Measurements from ENCODE around the gene KLF11.

Gene KLF11

DNA sequence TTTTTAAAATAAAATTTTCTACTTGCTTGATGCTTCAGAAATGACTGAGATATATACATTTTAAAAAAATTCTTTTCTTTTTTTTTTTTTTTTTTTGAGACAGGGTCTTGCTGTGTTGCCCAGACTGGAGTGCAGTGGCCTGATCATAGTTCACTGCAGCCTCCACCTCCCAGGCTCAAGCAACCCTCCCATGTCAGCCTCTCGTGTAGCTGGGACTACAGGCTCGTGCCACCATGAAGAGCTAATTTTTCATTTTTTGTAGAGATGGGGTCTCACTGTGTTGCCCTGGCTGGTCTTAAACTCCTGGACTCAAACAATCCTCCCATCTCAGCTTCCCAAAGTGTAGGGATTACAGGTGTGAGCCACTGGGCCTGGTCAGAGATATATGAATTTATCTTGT lies 24.0 kb downstream of the KLF11 start:
- DNase-seq = no peak

GRCh38 chr2:10067881-10068280 lies 24.5 kb downstream of the KLF11 start:
- DNase-seq = no peak

DNA sequence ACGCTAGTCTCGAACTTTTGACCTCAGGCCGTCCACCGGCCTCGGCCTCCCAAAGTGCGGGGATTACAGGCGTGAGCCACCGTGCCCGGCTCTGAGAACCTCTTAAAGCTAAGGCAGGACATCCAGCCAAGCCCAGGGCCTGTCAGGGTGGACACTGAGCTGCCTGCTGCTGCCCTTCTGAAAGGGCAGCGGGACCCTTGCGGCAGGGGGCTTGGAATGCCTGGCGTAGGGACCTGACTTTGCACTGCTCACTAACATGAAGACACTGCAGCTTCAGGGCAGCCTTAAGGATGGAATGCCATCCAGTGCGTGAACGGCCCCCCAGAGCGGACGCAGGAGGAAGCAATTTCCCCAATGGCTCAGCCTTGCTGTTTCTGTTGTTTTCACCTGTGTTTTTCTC lies 27.8 kb downstream of the KLF11 start:
- DNase-seq = no peak

GRCh38 chr2:10071595-10071994 lies 28.2 kb downstream of the KLF11 start:
- no peak for DNase-seq

DNA sequence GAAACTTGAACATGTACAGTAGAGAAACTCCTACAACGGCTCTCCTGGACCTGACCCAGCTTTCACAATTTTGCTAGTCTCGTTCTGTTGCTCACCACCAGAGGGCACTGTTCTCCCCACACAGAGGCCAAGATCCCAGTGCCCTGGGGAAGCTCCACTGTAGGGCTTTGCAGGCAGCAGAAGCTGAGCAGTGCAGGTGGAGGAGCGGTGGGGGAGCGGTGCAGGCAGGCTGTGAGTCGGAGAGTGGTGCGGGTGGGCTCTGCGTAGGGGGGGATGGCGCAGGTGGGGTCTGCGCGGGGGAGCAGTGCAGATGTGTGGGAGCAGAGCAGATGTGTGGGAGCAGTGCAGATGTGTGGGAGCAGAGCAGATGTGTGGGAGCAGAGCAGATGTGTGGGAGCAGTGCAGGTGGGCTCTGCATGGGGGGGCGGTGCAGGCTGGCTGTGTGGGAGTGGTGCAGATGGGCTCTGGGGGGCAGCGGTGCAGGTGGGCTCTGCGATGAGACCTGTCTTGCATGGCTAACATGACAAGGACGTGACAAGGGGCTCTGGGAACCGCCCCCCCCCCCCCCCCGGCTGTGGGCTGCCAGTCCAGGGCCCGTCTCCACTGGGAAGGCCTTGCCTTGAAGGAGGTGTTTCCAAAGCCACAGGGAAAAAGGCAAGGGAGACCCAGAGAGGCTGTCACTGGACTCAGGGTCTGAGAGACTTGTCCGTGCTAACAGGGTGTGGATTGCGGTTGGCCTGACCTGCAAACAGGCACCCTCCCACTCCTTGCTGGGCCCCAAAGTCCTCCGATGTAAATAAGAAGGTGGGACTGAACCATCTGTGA lies 29.5 kb downstream of the KLF11 start:
- DNase-seq = peak; percentile 82

- no peak for DNase-seq
These were observed 30.4 kb downstream of the KLF11 start for GRCh38 chr2:10073706-10074105.

- no peak for DNase-seq
These were observed 31.8 kb downstream of the KLF11 start for GRCh38 chr2:10075101-10075500.

DNA sequence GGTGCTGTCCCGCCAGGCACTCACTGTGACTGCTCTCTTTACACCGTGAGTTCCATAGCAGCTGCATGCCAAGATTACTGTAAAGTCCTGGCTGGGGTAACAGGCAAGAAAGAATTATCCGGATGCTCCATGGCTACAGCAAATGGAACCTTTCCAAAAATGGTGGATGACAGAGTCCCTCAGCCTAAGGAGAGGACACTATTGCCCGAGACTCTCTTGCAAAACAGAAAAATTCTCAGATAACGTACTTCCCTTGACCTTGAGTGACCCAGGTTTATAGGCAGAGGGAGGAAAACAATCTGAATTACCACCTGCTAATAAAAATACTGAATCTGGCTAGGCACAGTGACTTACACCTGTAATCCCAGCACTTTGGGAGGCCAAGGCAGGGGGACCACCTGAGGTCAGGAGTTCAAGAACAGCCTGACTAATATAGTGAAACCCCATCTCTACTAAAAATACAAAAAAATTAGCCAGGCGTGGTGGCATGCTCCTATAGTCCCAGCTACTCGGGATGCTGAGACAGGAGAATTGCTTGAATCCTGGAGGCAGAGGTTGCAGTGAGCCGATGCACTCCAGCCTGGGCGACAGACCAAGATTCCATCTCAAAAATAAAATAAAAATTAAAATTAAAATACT lies 32.3 kb downstream of the KLF11 start:
- no peak for DNase-seq

- DNase-seq = no peak
These were observed 33.2 kb downstream of the KLF11 start for GRCh38 chr2:10076511-10076910.

- no peak for DNase-seq
These were observed 33.7 kb downstream of the KLF11 start for GRCh38 chr2:10076988-10077527.

DNA sequence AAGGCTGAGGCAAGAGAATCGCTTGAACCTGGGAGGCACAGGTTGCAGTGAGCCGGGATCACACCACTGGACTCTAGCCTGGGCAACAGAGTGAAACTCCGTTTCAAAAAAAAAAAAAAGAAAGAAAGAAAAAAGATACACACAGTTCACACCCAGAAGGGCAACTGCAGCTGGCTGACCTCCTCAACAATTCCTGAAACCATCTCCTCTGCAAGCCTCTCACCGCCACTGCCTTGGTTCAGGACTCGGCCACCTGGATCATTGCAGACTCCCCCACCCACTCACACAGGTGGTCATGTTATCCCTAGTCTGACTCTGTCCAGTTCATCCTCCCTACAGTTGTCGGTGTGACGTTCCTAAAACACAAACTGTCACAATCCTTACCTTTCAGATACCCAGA lies 34.7 kb downstream of the KLF11 start:
- DNase-seq = no peak

DNA sequence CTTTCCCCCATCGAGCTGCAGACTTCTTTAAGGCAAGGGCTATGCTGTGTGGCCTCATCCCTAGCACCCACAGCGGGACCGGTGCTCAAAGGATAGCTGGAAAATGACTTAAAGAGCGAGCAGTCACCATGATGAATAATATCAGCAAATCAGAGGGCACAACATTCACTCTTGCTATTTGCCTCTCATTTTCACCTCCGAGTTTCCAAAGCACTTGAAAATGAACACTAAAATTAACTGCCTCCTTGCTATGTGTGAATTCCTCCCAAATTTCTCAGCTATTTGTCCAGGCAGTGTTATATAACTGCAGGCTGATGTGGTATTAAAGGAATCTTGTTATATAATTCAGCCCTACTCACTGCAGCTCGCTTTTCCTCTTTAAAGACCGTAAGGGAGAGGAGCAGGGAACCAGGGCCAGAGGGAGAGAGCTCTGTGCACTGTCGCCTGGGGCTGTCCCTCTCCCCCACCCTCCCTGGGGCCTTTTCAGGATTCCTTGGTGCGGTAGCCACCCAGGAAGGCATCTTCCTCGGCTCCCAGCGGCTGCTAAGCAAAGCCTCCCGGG lies 35.4 kb downstream of the KLF11 start:
- no peak for DNase-seq

- DNase-seq = no peak
These were observed 36.0 kb downstream of the KLF11 start for GRCh38 chr2:10079266-10079869.

- DNase-seq = peak; percentile 34
These were observed 36.7 kb downstream of the KLF11 start, which contains the start of gene CYS1 for GRCh38 chr2:10079870-10080535. CYS1 (minus strand) TSS chr2:10080411; CDS start chr2:10080223, 188 bp downstream.

- DNase-seq = no peak
These were observed 37.4 kb downstream of the KLF11 start for GRCh38 chr2:10080536-10081304.

DNA sequence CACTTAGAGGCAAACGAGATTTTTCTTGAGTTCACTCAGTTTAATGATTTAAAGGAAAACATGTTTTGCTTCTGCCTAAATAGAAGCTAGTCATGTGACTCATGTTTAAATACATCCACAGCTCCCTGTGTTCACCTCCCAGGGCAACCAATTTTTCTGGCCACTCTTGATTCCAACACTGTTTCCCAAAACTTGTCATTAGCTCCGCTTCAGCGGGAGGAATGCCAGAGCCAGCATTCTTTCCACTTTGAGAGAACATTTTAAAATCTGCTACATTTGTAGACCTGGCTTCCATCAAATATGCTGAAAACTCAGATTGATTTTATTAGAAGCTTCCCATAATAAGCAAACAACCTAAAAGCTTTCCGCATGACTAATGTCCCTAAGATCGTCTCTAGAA lies 39.7 kb downstream of the KLF11 start:
- DNase-seq = no peak

GRCh38 chr2:10083692-10084211 lies 40.4 kb downstream of the KLF11 start:
- DNase-seq = no peak

DNA sequence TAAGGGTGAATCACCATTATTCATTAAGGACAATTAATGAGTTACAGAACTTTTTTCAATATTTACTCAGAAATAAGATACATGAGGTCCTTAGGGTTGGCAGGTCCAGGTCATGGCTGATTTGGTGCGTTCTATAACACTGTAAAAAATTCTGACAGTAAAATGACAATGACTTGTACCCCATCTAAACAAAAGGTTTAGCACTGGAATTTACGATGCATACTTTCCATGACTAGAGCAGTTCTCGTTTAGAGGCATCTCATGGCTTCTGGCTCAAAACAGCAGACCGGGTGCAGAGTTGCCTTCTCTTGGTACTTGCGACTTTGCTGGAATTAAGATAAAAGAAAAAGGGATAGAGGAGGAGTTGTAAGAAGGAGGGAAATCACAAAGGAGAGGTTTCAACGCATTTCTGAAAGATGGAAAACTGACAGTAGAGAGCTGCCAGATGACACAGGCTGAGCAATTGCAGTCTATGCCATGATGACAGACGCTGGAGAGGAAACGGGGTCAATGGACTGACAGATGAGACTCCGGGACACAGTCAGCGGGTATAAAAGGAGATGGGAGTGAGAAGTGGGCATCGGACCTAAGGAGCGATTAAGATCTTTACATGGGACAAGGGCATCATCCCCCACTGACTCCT lies 41.0 kb downstream of the KLF11 start:
- no peak for DNase-seq

DNA sequence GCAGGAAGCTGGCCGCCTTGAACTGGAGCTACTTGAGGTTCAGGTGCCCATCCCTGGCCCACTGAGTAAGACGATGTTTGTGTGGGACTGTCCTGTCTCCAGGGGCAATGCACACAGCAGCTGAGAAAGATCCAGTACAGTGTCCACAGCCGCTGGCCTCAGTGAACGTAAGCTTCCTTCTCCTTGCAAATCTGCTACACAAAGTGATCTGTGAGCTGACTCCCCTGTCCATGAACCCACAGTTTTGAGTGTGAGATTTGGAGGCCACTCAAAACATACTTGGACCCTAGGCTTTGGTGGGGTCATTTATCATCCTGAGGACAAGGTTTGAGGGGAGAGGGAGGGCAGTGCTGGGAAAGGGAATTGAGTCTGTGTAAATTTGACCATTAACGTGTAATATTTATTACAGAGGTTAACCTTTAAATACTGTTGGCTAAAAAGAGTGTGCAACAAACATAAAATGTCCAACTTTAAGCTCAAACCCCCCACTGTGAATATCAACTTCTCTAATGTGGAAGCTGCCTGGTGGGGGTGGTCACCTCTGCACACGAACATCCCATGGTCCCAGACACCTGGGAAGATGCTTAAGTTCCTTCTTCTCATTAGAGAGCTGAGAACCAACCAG lies 41.8 kb downstream of the KLF11 start:
- DNase-seq = no peak

DNA sequence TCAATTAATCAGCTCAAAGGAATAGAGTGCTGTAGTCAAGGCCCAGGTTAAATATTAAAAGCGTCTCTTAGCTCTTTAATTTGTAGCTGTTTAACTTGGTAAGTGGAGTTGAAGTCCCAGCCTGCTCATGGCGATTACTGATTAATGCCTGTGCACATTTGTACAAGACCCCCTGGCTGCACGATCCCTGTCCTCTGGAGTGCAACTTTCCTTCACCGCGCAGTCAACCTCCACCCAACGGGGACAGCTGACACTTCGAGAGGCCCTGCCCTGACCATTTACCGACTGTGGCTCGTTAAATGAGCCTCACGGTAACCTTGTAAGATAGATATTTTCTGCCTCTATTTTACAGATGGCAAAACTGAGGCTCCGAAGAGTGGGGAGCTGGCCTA lies 42.3 kb downstream of the KLF11 start:
- DNase-seq = no peak

DNA sequence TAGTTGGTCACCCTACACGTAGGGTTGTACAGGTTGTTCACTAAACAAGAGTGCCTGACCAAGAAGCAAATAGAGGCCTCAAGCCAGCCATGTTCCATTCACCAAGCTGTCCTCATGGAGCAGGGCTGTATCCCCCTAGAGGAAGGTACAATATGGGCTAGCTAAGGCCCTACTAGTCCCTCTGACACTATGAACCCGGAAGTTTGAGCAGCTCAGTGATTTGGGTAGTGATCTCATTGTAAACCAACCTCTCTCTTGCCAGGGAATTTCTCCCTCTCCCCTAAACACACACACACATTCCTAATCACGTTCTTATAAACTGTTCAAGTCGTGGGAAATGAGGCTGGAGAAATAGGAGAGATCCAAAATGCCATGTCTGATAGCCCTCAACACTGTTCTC lies 43.6 kb downstream of the KLF11 start:
- DNase-seq = no peak

All from stimulated activated CD8-positive, alpha-beta memory T cell treated with anti-CD3 and anti-CD28 coated beads, Interleukin-4, amount 100 ng/mL, for 48 hours (primary cell).